ES-I3 (cell line): ENCODE measurements around the gene UBE2J1.

Experiments
- H3K36me3 ChIP-seq: 2 replicates; pipeline ENCODE4 v1.6.1; 2013; ENCODE audit warnings: mild to moderate bottlenecking, low read length, control low read depth, moderate library complexity; ENCODE audit not compliant: insufficient read depth
- H3K4me1 ChIP-seq: 2 replicates; pipeline ENCODE4 v1.6.1; 2013; ENCODE audit warnings: mild to moderate bottlenecking, control low read depth, low read length; ENCODE audit not compliant: insufficient read depth
- H3K9ac ChIP-seq: 2 replicates; pipeline ENCODE4 v1.6.1; 2013; ENCODE audit warnings: low read depth, mild to moderate bottlenecking, low read length, moderate library complexity
- H3K9me3 ChIP-seq: 2 replicates; pipeline ENCODE4 v1.6.1; 2013; ENCODE audit warnings: mild to moderate bottlenecking, low read length, moderate library complexity; ENCODE audit not compliant: control insufficient read depth, insufficient read depth

UBE2J1 gene

DNA sequence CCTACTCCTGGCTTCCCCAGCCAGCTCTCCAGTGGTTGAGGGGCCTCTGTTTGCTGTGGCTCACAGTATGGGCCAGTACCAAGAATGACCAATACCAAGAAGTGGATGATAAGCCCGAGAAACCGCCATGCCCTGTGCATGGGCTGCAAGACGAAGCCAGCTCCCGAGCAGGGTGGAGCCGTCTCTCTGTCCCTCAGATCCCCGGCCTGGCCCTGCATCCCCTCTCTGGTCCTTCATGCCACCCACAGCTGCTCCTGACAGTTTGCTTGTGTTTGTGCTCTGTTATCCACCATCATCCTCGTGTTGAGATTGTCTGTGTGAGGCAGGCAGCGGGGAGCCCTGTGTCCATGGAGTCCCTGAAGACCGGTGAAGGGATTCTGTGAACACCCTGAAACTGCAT lies 73.6 kb downstream of the UBE2J1 start:
- no peaks in the 10 kb centered on the region for H3K4me1 ChIP-seq
- no peaks in the 10 kb centered on the region for H3K9me3 ChIP-seq

More for the DNA sequence above, 73.6 kb downstream of the UBE2J1 start:
- H3K36me3 ChIP-seq = no peaks in the 10 kb centered on the region
- H3K9ac ChIP-seq = no peak overlapping the region
